SK-N-MC (cell line): ENCODE results near the gene SET.

Experiments used
- EZH2 ChIP-seq: fragments of 200-600 bp; sonication (generic); IDR thresholded peaks from one replicate; pipeline ENCODE4 v1.6.1; 2017; ENCODE audit warnings: antibody characterized with exemption
- FOXP2 ChIP-seq: optimal IDR thresholded peaks from 2 replicates; pipeline ENCODE3; 2011; ENCODE audit warnings: mild to moderate bottlenecking, moderate library complexity; ENCODE audit not compliant: insufficient read depth; ENCODE audit errors: extremely low read length, control extremely low read depth
- POLR2AphosphoS5 ChIP-seq: IDR thresholded peaks from 2 replicates; pipeline ENCODE4 v1.6.1; 2012; ENCODE audit warnings: mild to moderate bottlenecking, low read depth, low read length, borderline replicate concordance

- TF ChIP-seq POLR2AphosphoS5 (no peak), EZH2 (no peak), FOXP2 (no peak)
Measured at GRCh38 chr9:128732576-128732975, 43.6 kb downstream of the SET start.
